Measurements from ENCODE around the gene PROM1. TPM values are rescaled to one million over a fixed set of nuclear protein-coding genes. Genes with fewer than 3 reads are reported as not detected.

The PROM1 gene
- total RNA-seq, 1 donor from 2014 or later = 36.9 TPM

GRCh38 chr4:15976456-15977447 is 107.1 kb downstream of the PROM1 start:
- Mint-ChIP-seq H3K36me3 (ENCODE audit: unreplicated experiment) (no peaks in the 10 kb centered on the region), H3K4me1 (ENCODE audit: low read depth, unreplicated experiment) (peaks cover 4% of the 10 kb centered on the region), H3K27me3 (ENCODE audit: unreplicated experiment) (peaks cover 6% of the 10 kb centered on the region), H3K9me3 (ENCODE audit: unreplicated experiment) (peaks cover 1% of the 10 kb centered on the region), H3K27ac (ENCODE audit: unreplicated experiment) (no peak overlapping the region), H3K4me3 (ENCODE audit: unreplicated experiment) (no peak overlapping the region)
- DNase-seq = peak; percentile 30
- TF ChIP-seq, protein P1, sequence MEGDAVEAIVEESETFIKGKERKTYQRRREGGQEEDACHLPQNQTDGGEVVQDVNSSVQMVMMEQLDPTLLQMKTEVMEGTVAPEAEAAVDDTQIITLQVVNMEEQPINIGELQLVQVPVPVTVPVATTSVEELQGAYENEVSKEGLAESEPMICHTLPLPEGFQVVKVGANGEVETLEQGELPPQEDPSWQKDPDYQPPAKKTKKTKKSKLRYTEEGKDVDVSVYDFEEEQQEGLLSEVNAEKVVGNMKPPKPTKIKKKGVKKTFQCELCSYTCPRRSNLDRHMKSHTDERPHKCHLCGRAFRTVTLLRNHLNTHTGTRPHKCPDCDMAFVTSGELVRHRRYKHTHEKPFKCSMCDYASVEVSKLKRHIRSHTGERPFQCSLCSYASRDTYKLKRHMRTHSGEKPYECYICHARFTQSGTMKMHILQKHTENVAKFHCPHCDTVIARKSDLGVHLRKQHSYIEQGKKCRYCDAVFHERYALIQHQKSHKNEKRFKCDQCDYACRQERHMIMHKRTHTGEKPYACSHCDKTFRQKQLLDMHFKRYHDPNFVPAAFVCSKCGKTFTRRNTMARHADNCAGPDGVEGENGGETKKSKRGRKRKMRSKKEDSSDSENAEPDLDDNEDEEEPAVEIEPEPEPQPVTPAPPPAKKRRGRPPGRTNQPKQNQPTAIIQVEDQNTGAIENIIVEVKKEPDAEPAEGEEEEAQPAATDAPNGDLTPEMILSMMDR (IDR thresholded peaks at IDR 0.05; ENCODE audit: partially characterized antibody, unreplicated experiment) = no peak

DNA sequence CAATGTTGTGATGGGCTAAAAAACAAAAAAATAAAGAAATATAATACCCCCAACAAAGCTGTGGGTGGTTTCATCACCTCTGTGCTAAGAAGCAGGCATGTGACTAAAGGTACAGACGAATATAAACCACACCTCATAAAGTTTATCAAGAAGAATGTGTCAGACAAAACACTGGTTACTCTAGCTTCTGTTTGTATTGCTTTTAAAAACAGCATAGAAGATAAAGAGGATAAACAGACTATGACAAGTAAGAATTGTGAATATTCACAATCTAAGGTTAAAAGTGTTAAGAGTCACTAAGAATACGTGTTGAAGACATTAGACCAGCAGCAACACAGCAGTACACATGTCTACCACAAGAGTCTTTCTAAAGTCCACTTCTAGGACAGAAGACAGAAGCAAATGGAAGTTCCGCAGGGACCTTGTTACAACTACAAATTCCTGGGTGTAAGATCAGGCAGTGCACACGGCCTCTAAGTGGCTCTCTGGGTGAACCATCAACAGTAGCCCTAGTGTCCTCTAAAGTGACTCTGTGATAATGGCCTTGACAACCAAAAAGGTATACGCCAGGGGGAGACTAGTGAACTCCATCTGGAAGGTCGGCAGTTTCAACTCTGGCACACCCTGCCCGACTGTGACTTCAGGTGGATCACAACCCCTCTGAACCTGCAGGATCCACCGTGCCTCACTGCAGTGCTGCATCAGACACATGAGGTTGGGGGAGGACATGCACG is 112.6 kb downstream of the PROM1 start:
- TF ChIP-seq, protein P1 (IDR thresholded peaks at IDR 0.05; ENCODE audit: partially characterized antibody, unreplicated experiment) = no peak
- H3K27ac Mint-ChIP-seq (ENCODE audit: unreplicated experiment) = no peak overlapping the region
- H3K36me3 Mint-ChIP-seq (ENCODE audit: unreplicated experiment) = peaks cover 8% of the 10 kb centered on the region
- H3K4me1 Mint-ChIP-seq (ENCODE audit: low read depth, unreplicated experiment) = no peaks in the 10 kb centered on the region
- H3K27me3 Mint-ChIP-seq (ENCODE audit: unreplicated experiment) = peaks cover 6% of the 10 kb centered on the region
- H3K9me3 Mint-ChIP-seq (ENCODE audit: unreplicated experiment) = no peaks in the 10 kb centered on the region
- H3K4me3 Mint-ChIP-seq (ENCODE audit: unreplicated experiment) = no peak overlapping the region
- no peak for DNase-seq

DNA sequence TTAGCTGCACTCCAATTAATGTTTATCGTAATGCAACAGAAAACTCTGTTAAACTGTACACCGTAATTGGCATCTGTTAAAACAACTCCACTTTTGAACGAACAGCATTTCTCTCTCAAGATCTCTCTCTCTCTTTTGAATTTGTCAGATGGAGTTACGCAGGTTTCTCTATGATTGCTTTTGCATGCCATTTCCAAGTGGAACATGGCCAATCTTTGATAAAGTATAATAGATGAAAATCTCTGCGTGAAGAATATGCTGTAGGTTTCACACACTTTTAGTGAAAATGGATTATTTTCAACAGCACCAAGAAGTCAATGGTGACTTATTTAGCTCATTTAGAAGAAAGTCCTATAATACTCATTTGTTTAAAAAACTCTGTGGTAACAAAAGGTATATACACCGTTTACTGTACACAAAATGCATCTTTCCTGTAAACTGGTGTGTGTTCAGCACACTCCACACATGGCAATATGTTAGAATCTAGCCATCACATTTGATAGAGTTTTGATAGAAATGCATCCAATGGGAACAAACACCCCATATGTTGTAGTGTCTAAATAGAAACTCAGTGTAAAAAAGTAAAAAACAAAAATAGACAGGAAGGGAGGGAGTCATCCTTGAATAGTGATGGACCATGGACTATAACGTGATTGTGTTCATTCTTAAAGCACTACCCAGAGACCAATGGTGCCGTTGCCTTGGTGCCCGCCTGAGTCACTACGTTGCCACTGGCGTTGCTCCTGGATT is 115.1 kb downstream of the PROM1 start:
- TF ChIP-seq, protein P1 (IDR thresholded peaks at IDR 0.05; ENCODE audit: partially characterized antibody, unreplicated experiment) = no peak
- peaks cover 10% of the 10 kb centered on the region for H3K36me3 Mint-ChIP-seq (ENCODE audit: unreplicated experiment)
- no peaks in the 10 kb centered on the region for H3K9me3 Mint-ChIP-seq (ENCODE audit: unreplicated experiment)
- no peak overlapping the region for H3K4me3 Mint-ChIP-seq (ENCODE audit: unreplicated experiment)
- no peaks in the 10 kb centered on the region for H3K4me1 Mint-ChIP-seq (ENCODE audit: low read depth, unreplicated experiment)
- H3K27me3 Mint-ChIP-seq (ENCODE audit: unreplicated experiment) = peaks cover 2% of the 10 kb centered on the region
- no peak overlapping the region for H3K27ac Mint-ChIP-seq (ENCODE audit: unreplicated experiment)
- no peak for DNase-seq

DNA sequence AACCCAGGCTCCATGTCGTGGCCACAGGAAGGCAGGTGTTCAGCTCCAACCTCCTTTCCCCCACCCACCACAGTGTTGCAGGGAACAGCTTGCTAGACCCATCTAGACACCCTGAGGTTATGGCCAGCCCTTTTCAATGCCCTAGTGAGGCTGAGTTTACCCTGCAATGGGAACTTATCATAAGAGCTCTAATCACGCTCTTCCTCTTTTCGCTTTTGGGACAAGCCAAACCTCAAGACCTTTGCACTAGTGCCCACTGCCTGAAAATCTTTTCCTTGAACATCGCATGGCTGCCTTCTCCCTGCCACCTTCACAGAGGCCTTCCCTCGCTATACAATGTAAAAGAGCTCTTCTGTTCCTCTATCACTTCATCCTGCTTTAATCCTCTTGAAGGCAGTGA is 118.5 kb downstream of the PROM1 start:
- TF ChIP-seq, protein P1 (IDR thresholded peaks at IDR 0.05; ENCODE audit: partially characterized antibody, unreplicated experiment) = no peak
- Mint-ChIP-seq H3K4me1 (ENCODE audit: low read depth, unreplicated experiment) (peaks cover 3% of the 10 kb centered on the region), H3K36me3 (ENCODE audit: unreplicated experiment) (peaks cover 10% of the 10 kb centered on the region), H3K27ac (ENCODE audit: unreplicated experiment) (no peak overlapping the region), H3K9me3 (ENCODE audit: unreplicated experiment) (no peaks in the 10 kb centered on the region), H3K4me3 (ENCODE audit: unreplicated experiment) (no peak overlapping the region), H3K27me3 (ENCODE audit: unreplicated experiment) (no peaks in the 10 kb centered on the region)
- no peak for DNase-seq

All from glutamatergic neuron (in vitro differentiated cells).